HG03354 (cell line): ENCODE measurements around the gene VWCE.
A peak's percentile ranks its signal among the peaks of the same experiment; 100 is the strongest.

ENCODE experiments used
- ATAC-seq: cut with Tn5 transposase; IDR thresholded peaks from one replicate; pipeline ENCODE4 v1.9.1; 2021; ENCODE audit warnings: mild to moderate bottlenecking; ENCODE audit not compliant: unreplicated experiment, poor library complexity, severe bottlenecking

Gene VWCE

GRCh38 chr11:61332281-61332796 is 37.2 kb upstream of the VWCE start:
- ATAC-seq = peak; percentile 22

DNA sequence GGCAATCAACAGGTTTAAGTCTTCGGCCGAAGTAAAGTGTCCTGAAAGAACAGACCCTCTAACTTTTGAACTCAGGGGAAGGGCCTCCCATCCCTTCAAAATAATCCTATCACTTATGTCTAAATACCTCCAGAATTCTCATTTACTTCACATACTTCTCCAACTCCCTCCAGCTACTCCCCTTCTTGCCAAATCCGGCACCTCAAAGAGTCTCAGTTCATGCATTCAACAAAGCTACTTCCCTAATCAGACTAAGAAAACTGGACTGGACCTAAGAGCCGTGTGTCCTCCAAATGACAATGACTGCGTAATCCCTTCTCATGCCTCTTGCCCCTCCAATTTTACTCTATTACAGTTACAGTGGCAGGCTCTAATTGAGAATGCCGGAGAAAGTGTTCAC is 36.5 kb upstream of the VWCE start:
- ATAC-seq = no peak

GRCh38 chr11:61329871-61330270 is 34.8 kb upstream of the VWCE start:
- no peak for ATAC-seq

GRCh38 chr11:61328351-61328750 is 33.2 kb upstream of the VWCE start:
- ATAC-seq = no peak

DNA sequence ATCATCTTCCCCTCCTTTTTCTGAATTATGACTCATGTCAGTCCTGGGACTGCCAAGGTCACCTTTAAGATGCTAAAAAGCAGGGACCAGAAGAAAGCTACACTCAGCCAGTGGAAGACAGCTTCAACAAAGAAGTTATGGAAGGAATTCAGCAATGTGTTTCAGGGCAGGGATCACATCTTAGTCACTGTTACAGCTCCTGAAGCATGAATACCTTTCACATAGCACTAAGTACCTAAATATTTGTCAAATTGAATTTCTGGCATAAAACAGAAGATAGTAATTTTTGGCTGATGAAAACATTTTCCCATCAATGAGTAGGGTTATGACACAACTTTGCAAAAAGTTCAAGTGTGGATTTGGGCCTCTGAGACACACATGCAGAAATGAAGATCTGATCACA is 32.6 kb upstream of the VWCE start:
- no peak for ATAC-seq

DNA sequence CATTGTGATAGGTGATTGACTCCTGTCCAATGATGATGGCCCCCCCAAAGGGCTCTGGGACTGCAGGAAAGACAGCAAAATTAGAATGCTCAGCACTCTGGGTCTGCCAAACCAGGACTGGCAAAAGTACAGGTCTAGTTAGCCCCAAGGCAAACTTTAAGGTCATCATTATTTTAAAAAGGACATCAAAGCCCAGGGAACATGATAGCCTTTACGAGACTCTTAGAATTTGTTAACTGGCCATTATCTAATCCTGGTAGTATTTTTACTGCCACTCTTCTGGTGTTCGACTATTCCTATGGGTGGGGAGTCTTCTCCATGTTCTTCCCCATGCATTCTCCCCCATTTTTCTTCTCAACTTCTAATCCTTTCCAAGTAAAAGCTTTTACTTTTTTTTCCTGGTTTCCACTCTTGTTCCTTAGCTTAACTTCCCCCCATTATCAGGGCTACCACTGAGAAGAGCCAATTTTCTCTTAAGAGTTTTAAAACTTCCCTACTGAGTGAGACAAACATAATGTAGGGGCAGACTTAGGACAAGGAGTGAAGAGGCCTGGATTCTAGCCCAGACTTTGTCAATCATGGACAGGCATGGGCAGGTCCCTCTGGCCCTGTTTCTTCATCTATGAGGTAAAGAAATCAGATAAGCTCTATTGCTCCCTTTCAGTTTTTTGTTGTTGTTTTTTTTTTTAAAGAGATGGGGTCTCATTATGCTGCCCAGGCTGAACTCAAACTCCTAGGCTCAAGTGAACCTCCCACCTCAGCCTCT is 30.7 kb upstream of the VWCE start:
- ATAC-seq = no peak

- no peak for ATAC-seq
These were observed 20.1 kb upstream of the VWCE start for GRCh38 chr11:61315260-61315659.

DNA sequence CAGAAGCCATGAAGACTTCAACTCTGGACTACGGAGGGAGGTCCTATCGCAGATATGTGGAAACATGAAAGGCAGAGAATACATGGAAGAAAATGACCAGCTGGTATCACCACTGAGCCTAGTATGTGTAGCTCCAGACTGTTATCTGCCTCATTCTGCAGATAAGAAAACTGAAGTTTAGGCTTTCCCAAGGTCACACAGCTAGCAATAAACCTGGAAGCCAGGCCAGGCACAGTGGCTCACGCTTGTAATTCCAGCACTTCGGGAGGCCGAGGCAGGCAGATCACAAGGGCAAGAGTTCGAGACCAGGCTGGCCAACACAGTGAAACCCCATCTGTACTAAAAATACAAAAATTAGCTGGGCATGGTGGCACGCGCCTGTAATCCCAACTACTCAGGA is 15.6 kb upstream of the VWCE start:
- ATAC-seq = no peak

DNA sequence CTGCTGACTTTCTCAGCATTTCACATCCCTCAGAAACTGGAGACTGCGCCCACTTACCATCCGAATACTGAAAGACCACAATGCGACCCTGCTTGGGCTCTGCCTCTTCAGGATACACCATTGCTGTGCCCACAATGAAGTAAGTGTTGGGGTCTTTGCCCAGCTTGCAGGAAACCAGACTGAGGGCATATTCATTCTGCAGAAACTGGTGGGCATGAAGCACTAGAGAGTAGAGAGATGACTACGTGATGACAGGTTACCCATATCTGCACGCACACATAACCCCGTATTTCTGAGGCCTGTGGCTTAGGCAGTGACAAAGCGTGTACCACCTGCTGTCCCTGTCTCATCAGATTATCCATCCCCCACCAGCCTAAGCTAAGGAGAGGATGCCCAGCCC is 14.6 kb upstream of the VWCE start:
- no peak for ATAC-seq

- ATAC-seq = no peak
These were observed 14.0 kb upstream of the VWCE start for GRCh38 chr11:61309141-61309540.

DNA sequence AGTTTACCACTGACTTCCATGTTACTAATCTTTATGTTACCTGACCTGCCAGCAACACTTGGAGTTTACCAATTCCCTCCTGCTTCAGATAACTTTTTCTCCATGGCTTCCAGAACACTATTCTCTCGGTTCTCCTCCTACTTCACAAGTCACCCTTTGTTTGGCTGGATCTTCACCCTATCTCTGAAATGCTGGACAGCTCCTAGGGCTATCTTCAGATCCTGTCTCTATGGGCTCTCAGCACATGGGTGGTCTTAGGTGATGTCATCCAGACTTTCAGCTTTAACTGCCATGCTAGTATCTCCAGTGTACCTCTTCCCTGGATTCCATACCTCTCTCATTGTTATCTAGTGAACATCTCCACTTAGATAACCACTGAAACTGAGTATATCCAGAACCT is 12.2 kb upstream of the VWCE start:
- no peak for ATAC-seq

DNA sequence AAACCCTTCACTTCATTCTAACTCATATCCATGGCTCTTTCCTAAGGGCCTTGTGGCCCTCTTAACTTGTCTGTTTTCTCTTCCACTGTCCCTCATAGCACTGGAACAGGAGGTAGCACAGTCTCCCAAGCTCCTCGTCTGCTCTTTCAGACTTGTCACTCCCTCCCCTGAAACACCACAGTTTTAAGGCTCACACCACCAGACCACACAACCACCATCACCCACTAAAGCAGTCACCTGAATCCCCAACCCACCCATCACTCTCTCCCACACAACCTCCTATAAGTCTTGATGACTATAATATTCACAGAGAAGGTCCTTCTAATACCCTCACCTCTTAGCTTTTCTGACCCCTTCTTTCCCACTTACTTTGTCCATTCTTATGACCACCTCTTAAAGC is 11.1 kb upstream of the VWCE start:
- no peak for ATAC-seq

- ATAC-seq = no peak
These were observed 10.3 kb upstream of the VWCE start for GRCh38 chr11:61305417-61305816.

DNA sequence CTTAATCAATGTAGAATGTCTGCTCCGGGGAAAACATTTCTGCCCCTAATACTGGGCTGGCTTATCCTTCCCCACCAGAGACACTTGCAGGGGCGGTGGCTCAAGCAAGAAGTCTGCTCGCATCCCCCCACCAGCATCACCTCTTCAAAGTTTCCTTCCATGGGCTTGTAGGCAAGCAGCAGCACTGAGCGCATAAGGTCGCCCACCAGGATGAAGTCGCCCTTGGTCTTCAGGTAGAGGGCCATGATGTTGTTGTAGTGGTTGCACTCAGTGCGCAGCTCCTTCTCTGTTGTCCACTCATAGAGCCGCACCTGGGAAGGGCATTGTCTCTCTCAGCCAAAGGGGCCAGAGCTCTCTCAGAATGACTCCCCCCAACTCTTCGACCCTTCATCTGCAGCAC is 8.6 kb upstream of the VWCE start:
- no peak for ATAC-seq

DNA sequence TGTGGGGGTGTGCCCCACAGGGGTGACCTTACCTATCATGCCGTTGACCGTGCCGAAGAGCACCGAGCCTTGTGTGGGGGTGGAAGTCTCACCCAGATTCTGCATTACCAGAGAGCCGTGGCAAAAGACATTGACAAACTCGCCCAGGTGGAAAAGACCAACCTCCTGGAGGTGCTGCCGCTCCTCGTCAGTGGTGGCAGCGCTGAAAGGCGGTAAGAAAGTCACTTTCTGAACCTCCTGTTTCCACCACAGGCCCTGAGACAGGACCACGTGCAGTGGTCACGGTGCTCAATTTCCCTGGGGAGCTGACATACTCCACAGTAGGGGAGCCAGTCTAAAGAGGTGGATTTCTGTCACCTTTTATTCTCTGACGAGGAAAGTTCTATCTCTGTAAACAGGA is 7.4 kb upstream of the VWCE start:
- ATAC-seq = no peak

DNA sequence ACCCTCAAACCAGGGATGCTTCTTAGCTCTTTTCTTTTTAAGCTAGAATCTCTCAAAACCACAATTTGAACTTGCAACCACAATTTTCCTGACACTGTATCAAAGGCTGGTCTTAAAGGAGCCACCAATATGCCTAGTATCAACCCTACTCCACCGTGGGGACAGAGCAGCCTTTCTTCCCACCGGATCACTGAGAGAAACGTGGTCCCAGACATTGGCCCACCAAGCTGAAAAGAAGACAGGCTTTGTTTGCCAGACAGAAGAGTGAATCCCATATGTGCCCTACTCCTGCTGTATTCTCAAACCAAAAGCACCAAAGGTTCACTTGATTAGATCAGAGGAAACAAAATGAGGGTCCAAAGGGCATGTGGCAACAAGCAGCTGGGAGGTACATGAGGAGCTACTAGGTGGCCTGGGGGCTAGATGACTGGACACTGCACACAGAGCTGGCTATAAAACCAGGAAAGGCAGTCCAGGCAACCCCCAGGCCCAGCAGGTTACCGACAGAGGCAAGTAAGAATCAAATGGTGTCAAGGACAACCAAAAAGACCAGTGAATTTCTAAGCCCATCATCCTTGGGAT is 3.6 kb upstream of the VWCE start:
- ATAC-seq = no peak

DNA sequence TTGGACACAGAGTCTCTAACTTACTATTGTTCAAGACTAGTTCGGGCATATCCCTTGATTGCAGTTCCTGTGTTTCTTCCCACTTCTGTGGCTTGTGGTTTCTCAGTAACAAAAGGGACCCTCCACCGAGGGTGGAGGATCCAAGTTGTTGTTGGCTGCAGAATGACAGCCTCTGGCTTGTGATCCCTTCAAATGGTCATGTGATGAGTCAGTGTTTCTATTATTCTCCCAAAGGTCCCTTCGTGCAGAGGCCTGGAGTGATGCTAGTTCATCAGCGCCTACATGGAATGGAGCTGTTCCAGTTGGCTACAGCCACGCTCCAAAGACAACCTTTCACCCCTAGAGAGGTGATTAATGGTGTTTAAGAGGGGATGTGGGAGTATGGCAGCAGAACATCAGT is 2.6 kb upstream of the VWCE start:
- no peak for ATAC-seq

DNA sequence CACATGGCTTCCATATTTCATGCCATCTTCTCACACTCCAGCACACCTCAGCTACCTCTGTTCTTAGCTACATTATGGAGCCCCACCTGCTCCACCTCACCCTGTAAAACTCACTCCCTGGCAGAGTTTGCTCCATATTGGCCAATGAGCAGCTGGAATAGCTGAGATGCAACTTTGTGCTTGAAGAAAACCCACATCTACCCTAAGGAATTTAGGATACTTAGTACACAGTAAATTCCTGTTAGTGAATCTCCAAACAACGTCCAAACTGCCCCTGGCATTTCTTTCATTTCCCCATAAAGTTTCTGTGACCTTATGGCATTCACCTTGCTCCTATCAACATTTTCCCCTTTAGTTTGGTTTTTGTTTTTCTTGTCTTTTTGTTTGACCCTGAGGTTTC is 2.2 kb upstream of the VWCE start:
- no peak for ATAC-seq

DNA sequence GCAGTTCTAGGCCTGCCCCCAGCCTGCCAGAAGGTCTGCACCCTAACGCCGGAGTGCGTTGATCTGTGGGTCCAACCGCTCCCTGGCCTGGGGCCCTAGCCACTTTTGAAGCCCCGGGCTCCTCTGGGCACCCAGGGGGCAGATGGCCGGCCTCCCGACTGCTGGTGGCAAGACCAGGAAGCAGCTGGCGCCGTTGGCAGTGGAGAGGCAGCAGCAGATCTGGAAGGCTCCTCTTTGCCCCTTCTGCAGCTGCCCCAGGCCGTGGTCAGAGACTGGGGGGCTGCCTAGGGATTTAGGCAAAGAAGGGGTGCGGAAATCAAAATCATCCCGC is 445 bp upstream of the VWCE start:
- ATAC-seq = no peak

- peak; percentile 39 for ATAC-seq
These were observed 1.0 kb downstream of the VWCE start for GRCh38 chr11:61293867-61294716.

GRCh38 chr11:61292356-61292755 is 2.8 kb downstream of the VWCE start:
- ATAC-seq = no peak
